Endodermal cell (in vitro differentiated cells): Measurements from ENCODE around the gene RPIA. TPM values are rescaled to one million over a fixed set of nuclear protein-coding genes. Genes with fewer than 3 reads are reported as not detected.

Experiments
- DNase-seq: peaks from one replicate; pipeline ENCODE4 v3.0.0-alpha.2; 2017
- H3K27ac ChIP-seq: 2 replicates; pipeline ENCODE4 v1.5.1; 2013; ENCODE audit warnings: mild to moderate bottlenecking, low read depth, low read length, moderate library complexity
- H3K27me3 ChIP-seq: 2 replicates; pipeline ENCODE4 v1.6.1; 2013; ENCODE audit warnings: mild to moderate bottlenecking, low read length, moderate library complexity; ENCODE audit not compliant: insufficient read depth, control insufficient read depth, poor library complexity, severe bottlenecking
- H3K36me3 ChIP-seq: 2 replicates; pipeline ENCODE4 v1.7.0; 2013; ENCODE audit warnings: mild to moderate bottlenecking, low read length, moderate library complexity; ENCODE audit not compliant: control insufficient read depth, insufficient read depth
- H3K4me1 ChIP-seq: one replicate; pipeline ENCODE4 v1.7.0; 2013; ENCODE audit warnings: low read length; ENCODE audit not compliant: control insufficient read depth, insufficient read depth
- H3K4me3 ChIP-seq: 2 replicates; pipeline ENCODE4 v1.5.1; 2013; ENCODE audit warnings: mild to moderate bottlenecking, low read length, moderate library complexity
- H3K9ac ChIP-seq: 2 replicates; pipeline ENCODE4 v1.6.1; 2013; ENCODE audit warnings: mild to moderate bottlenecking, low read length, moderate library complexity; ENCODE audit not compliant: poor library complexity, severe bottlenecking; ENCODE audit errors: extremely low read depth
- H3K9me3 ChIP-seq: 2 replicates; pipeline ENCODE4 v1.6.1; 2013; ENCODE audit warnings: mild to moderate bottlenecking, low read length, moderate library complexity; ENCODE audit not compliant: control insufficient read depth
- H3K27ac Mint-ChIP-seq: 2 replicates; pipeline ENCODE4 v1.8.0; 2020; ENCODE audit warnings: mixed read lengths
- H3K27me3 Mint-ChIP-seq: 2 replicates; pipeline ENCODE4 v1.8.0; 2021; ENCODE audit warnings: mild to moderate bottlenecking, mixed read lengths; ENCODE audit not compliant: insufficient read depth
- H3K36me3 Mint-ChIP-seq: 2 replicates; pipeline ENCODE4 v1.8.0; 2020; ENCODE audit warnings: low read depth, mixed read lengths
- H3K4me1 Mint-ChIP-seq: 2 replicates; pipeline ENCODE4 v1.8.0; 2020; ENCODE audit warnings: mixed read lengths
- H3K4me3 Mint-ChIP-seq: 2 replicates; pipeline ENCODE4 v1.8.0; 2020; ENCODE audit warnings: mild to moderate bottlenecking, moderate library complexity, mixed read lengths
- H3K9me3 Mint-ChIP-seq: 2 replicates; pipeline ENCODE4 v1.8.0; 2020; ENCODE audit warnings: mild to moderate bottlenecking, mixed read lengths
- CTCF ChIP-seq: fragments of 200-600 bp; sonication (generic); conservative IDR thresholded peaks from 2 replicates; pipeline ENCODE4 v1.5.0; 2021; ENCODE audit warnings: antibody characterized with exemption, mild to moderate bottlenecking
- WGBS, 2 experiments: methylation state at CpG; one replicate each; pipeline versions ENCODE4 v1.1.5 to v1.1.7; 2013; ENCODE audit warnings: missing lambda C conversion rate in 2 of 2, mixed read lengths in 1 of 2; ENCODE audit not compliant: insufficient coverage in 1 of 2, insufficient read length in 1 of 2; 5-methylcytosine and 5-hydroxymethylcytosine counted together
- total RNA-seq, 2 donors: library from RNA; stranded (reverse); fragmentation: NEBNext Ultra II Directional in 1 of 2; extraction: Animal tissue kit (Norgen Biotek cat#: 25700) in 1 of 2; gene quantifications; 2 replicates in 1 of 2; 3 replicates in 1 of 2; pipeline ENCODE4 v1.2.1, GENCODE V29; 2021

Gene RPIA
- total RNA-seq, 2 donors from 2014 or later, result 16.2 to 26.0 TPM

- Mint-ChIP-seq H3K4me3 (no peak overlapping the region), H3K36me3 (peaks cover 43% of the 10 kb centered on the region), H3K4me1 (peaks cover 29% of the 10 kb centered on the region), H3K9me3 (peaks cover 39% of the 10 kb centered on the region), H3K27ac (no peak overlapping the region), H3K27me3 (no peaks in the 10 kb centered on the region)
- no peak overlapping the region for H3K4me3 ChIP-seq
- no peak overlapping the region for H3K27ac ChIP-seq
- peaks cover 6% of the 10 kb centered on the region for H3K4me1 ChIP-seq
- 100% methylated on average over 1 of the region's 1 CpG for WGBS, 2 experiments
- TF ChIP-seq CTCF, result no peak
- H3K9ac ChIP-seq, result no peak overlapping the region
- H3K36me3 ChIP-seq, result peaks cover 20% of the 10 kb centered on the region
- no peak for DNase-seq
- no peaks in the 10 kb centered on the region for H3K27me3 ChIP-seq
- H3K9me3 ChIP-seq, result peaks cover 31% of the 10 kb centered on the region
These were observed 20.4 kb downstream of the RPIA start for GRCh38 chr2:88711897-88712296.

GRCh38 chr2:88713408-88713807, 21.9 kb downstream of the RPIA start:
- Mint-ChIP-seq H3K4me1 (peaks cover 29% of the 10 kb centered on the region), H3K9me3 (peaks cover 54% of the 10 kb centered on the region), H3K27ac (no peak overlapping the region), H3K36me3 (peaks cover 50% of the 10 kb centered on the region), H3K4me3 (no peak overlapping the region), H3K27me3 (no peaks in the 10 kb centered on the region)
- Histone ChIP-seq H3K36me3 (peaks cover 30% of the 10 kb centered on the region), H3K27me3 (no peaks in the 10 kb centered on the region), H3K4me3 (peak overlapping the region; percentile 51), H3K27ac (no peak overlapping the region), H3K9ac (no peak overlapping the region), H3K4me1 (peaks cover 6% of the 10 kb centered on the region), H3K9me3 (peaks cover 46% of the 10 kb centered on the region)
- no peak for TF ChIP-seq CTCF
- 89 to 94% methylated on average over 4 of the region's 4 CpGs for WGBS, 2 experiments
- no peak for DNase-seq

- Mint-ChIP-seq H3K27me3 (no peaks in the 10 kb centered on the region), H3K4me1 (peaks cover 29% of the 10 kb centered on the region), H3K27ac (peak overlapping the region; percentile 54), H3K9me3 (peaks cover 64% of the 10 kb centered on the region), H3K36me3 (peaks cover 58% of the 10 kb centered on the region), H3K4me3 (no peak overlapping the region)
- peak overlapping the region; percentile 10 for H3K4me3 ChIP-seq
- H3K27me3 ChIP-seq, result no peaks in the 10 kb centered on the region
- no peak for DNase-seq
- H3K4me1 ChIP-seq, result peaks cover 6% of the 10 kb centered on the region
- TF ChIP-seq CTCF, result no peak
- H3K9me3 ChIP-seq, result peaks cover 59% of the 10 kb centered on the region
- H3K9ac ChIP-seq, result no peak overlapping the region
- peaks cover 39% of the 10 kb centered on the region for H3K36me3 ChIP-seq
- 92 to 100% methylated on average over 1 to 3 of the region's 3 CpGs for WGBS, 2 experiments
- H3K27ac ChIP-seq, result no peak overlapping the region
These were observed 23.2 kb downstream of the RPIA start for GRCh38 chr2:88714667-88715066.
